Cortex of kidney (tissue), 1 donor: ENCODE data around the gene SLC22A7.

Experiments used
- DNase-seq: peaks from one replicate; lab custom pipeline; 2025; lab: John Stamatoyannopoulos, UW

SLC22A7 gene

DNA sequence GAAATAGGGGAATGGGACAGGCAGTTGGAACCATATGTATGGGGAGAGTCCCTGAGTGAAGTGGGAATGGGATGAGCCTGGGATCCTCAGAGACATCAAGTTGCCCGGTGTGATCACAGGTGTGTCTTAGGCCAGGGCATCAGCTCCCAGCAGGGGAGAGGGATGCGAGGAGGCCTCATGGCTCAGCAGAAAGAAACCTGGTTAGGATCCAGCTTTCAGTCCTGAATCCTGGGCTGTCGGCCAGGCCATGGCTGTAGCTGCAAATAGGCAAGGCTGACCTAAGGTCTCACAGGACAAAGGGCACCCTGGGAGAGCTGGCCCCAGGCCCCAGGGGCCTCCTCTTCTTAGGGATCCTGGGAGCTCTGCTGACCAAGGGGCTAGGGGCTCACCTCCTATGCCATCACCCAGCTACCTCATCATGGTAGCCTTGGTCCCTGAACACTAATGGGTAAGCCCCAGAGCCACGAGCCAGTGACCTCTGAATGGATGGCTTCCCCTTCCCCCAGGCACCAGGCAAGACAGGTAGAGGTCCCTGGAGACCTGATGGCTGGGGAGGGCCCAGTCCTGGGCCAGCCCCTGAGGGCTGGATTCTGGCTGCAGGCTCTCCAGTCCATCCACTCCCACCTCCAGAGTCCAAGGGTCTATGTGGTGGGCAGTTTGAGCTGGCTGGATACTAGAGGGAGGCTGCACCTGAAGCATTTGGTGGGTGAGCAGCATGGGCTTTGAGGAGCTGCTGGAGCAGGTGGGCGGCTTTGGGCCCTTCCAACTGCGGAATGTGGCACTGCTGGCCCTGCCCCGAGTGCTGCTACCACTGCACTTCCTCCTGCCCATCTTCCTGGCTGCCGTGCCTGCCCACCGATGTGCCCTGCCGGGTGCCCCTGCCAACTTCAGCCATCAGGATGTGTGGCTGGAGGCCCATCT, at the start of gene SLC22A7:
SLC22A7 (plus strand) TSS at position 617 of the 921 bp plus-strand sequence; CDS start at position 716, 99 bp downstream.
- DNase-seq, result no peak

GRCh38 chr6:43248791-43249190, 49.3 kb upstream of the SLC22A7 start:
- no peak for DNase-seq

DNA sequence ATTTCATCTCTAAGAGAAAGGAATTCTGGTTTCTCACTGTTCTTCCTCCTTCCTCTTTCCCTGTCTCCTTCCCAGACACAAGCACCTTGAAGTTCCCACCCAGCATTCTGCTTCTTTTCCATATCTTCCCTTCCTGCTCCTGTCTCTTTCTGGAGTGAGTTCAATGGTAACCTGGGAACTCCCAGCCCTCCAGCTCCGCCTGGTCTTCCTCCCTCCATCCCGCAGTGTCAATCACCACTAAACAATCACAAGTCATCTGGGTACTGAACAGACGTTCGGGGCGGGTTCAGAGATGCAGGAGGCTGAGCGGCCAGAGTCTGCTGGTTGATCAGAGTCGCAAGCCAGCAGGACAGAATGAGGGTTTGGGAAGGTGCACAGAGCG, 47.1 kb upstream of the SLC22A7 start:
- no peak for DNase-seq

DNA sequence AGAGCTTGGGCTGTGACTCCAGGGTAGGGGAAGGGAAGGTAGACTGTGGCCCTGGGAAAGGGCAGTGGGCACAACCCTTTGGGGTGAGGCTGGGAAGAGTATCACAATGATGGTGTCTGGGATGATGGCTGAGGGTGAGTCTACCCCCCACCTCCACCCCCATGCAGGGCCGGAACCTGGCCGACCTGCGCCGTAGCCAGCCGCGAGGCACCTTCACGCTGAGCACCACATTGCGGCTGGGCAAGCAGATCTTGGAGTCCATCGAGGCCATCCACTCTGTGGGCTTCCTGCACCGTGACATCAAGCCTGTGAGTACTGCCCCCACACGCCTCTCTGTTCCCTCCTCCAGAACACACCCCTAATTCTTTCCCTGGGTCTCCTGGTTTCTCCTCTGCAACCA, 44.7 kb upstream of the SLC22A7 start:
- no peak for DNase-seq

DNA sequence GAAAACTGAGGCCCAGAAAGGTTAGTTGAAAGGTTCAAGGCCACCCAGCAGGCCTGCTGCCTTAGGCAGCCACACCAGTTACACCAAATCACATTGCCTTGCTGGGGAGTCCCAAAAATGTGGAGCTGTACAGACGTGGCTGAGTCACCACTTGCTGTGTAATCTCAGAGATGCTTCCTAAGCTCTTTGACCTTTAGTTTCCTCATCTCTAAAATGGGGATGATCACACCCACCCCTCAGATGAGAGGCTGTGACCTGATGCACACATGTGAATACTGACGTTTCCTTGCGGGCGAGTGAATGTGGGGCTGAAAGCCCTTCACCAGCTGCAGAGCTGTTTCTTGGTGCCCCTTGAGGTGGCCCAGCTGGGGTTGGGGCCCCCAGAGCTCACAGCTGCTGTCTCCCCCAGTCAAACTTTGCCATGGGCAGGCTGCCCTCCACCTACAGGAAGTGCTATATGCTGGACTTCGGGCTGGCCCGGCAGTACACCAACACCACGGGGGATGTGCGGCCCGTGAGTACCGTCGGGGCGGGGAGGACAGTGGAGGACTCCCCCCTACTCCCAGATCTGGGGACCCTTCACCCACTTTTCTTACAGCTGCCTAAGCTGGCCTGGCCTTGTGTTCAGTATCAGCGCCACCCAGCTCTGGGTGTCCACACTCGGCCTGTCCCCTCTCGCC, 43.8 kb upstream of the SLC22A7 start:
- no peak for DNase-seq

GRCh38 chr6:43254846-43255245, 43.2 kb upstream of the SLC22A7 start:
- DNase-seq, result no peak

DNA sequence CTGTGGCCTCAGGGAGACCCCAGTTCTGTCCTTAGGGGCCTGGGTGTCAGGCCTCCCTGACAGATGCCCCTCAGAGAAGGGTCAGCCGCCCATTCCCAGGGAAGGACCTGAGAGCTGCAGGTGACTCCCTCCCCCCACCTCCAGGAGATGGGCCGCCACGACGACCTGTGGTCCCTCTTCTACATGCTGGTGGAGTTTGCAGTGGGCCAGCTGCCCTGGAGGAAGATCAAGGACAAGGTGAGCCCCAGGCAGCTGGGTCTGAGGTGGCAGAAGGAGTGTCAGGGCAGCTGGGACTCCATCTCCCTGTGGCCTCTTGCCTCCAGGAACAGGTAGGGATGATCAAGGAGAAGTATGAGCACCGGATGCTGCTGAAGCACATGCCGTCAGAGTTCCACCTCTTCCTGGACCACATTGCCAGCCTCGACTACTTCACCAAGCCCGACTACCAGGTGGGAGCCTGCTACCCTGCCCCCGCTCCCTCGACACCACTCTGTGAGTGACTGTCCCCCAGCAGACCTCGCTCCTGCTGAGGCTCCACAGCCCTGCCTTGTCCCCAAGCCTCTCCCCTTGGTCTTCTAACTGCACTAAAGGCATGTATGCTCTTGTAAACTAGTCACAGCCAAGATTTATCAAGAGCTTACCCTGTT, 42.5 kb upstream of the SLC22A7 start:
- DNase-seq, result no peak

DNA sequence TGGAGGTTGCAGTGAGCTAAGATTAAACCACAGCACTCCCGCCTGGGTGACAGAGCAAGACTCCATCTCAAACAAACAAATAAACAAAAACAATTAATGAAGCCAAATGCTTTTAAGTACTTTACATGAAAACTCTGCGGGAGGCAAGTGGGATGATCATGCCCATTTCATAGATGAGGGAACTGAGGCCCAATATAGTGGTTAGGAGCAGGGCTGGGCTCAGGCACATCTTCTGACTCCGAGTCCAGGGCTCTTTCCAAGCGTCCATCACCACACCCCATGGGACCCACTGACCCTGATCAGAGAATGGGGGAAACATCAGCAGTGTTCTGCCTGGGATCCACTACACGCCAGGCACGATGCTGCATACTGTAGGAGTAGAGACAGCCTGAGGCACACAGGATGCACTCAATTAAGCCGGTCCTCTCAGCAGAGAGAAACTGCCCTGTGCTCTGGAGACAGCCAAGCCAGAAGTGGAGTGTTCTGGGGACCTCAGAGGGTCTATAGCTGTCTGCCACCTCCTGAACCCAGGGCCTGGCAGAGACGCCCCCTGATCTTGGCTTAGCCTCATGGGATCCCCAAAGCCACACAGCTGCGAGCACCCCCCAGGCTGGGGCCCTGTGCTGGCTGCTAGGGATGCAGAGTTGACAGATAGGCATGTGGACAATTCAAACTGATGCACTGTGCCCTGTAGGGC, 41.2 kb upstream of the SLC22A7 start:
- no peak for DNase-seq

GRCh38 chr6:43257367-43258145, 40.5 kb upstream of the SLC22A7 start:
- no peak for DNase-seq

GRCh38 chr6:43258180-43258579, 39.9 kb upstream of the SLC22A7 start:
- no peak for DNase-seq

DNA sequence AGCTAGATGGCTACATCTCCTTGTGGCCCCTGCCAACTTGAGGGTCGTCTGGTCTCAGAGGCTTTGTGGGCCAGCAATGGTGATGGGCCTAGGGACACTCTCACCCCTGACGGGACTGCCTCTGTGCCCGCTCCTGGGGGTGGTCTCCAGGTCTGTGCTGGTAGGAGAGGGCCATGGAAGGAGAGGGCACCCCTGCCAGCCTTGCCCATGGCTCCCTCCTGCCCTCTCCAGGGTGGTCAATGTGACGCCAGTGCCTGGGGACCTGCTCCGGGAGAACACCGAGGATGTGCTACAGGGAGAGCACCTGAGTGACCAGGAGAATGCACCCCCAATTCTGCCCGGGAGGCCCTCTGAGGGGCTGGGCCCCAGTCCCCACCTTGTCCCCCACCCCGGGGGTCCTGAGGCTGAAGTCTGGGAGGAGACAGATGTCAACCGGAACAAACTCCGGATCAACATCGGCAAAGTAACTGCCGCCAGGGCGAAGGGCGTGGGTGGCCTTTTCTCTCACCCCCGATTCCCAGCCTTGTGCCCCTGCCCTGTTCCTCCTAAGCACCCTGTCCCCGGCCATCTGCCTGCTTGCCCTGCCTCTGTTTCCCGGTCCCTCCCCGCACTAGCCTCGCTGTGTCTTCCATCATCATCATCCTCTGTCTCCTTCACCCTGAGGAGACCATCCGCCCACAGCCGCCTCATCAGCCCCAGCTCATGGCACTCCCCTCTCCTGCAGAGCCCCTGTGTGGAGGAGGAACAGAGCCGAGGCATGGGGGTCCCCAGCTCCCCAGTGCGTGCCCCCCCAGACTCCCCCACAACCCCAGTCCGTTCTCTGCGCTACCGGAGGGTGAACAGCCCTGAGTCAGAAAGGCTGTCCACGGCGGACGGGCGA, 39.0 kb upstream of the SLC22A7 start:
- DNase-seq, result no peak

GRCh38 chr6:43260791-43261190, 37.3 kb upstream of the SLC22A7 start:
- no peak for DNase-seq

GRCh38 chr6:43261198-43261597, 36.9 kb upstream of the SLC22A7 start:
- DNase-seq, result no peak

GRCh38 chr6:43262000-43262779, 35.9 kb upstream of the SLC22A7 start:
- no peak for DNase-seq

GRCh38 chr6:43262780-43263313, 35.2 kb upstream of the SLC22A7 start:
- no peak for DNase-seq

- no peak for DNase-seq
Observed at GRCh38 chr6:43263314-43264178, 34.5 kb upstream of the SLC22A7 start.

GRCh38 chr6:43264599-43265145, 33.4 kb upstream of the SLC22A7 start:
- no peak for DNase-seq

GRCh38 chr6:43265564-43265963, 32.5 kb upstream of the SLC22A7 start:
- no peak for DNase-seq
